Measurements from ENCODE around the gene IL15. TPM values are rescaled to one million over a fixed set of nuclear protein-coding genes. Genes with fewer than 3 reads are reported as not detected.

The IL15 gene
- total and polyA plus RNA-seq, 4 donors: 10.3 to 19.7 (median 13.2) TPM

GRCh38 chr4:141702472-141703182 is 66.2 kb downstream of the IL15 start:
- Histone ChIP-seq H3K4me3 (ENCODE audit: low read length in 2 of 2) (no peak overlapping the region), H3K9me3 (ENCODE audit: control insufficient read depth, low read length) (no peaks in the 10 kb centered on the region), H3K4me1 (ENCODE audit: control insufficient read depth in 1 of 2, insufficient read depth in 2 of 2, low read length in 2 of 2) (no peaks in the 10 kb centered on the region), H3K27ac (ENCODE audit: low read depth in 1 of 2, low read length in 2 of 2) (no peak overlapping the region), H3K27me3 (ENCODE audit: control insufficient read depth in 1 of 2, insufficient read depth in 2 of 2, low read length in 1 of 2) (no peaks in the 10 kb centered on the region), H3K36me3 (ENCODE audit: control insufficient read depth in 1 of 2, insufficient read depth in 2 of 2, low read length in 1 of 2) (peaks cover 0 to under 1% of the 10 kb centered on the region in 2 donors)
- ATAC-seq (ENCODE audit: low FRiP score) (no peak), DNase-seq (no peak)
- intact Hi-C loops (cut with DNase I): no loop called here
- 95 to 100% methylated on average over 3 of the region's 3 CpGs for WGBS, 2 donors

DNA sequence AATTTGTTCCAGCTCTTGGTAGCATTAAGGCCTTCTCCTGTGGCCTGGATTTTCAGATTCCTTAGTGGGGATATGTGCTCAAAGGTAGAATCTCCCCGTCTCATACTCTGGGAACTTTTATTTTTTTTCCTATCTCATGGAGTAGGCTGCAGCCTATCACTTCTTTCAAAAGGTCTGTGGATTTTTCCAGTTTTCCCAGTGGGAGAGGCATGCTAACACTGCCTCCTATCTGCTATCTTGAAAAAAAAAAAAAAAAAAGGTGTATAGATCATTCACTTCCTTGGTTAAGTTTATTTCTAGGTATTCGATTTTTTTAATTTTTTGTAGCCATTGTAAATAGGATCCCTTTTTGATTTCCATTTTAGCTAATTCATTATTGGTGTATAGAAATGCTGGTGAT is 67.1 kb downstream of the IL15 start:
- no peaks in the 10 kb centered on the region for H3K27me3 ChIP-seq (ENCODE audit: control insufficient read depth in 1 of 2, insufficient read depth in 2 of 2, low read length in 1 of 2)
- intact Hi-C loops (cut with DNase I): no loop called here
- DNase-seq (no peak), ATAC-seq (ENCODE audit: low FRiP score) (no peak)
- H3K4me1 ChIP-seq (ENCODE audit: control insufficient read depth in 1 of 2, insufficient read depth in 2 of 2, low read length in 2 of 2): no peaks in the 10 kb centered on the region
- peaks cover 3% of the 10 kb centered on the region for H3K9me3 ChIP-seq (ENCODE audit: control insufficient read depth, low read length)
- H3K27ac ChIP-seq (ENCODE audit: low read depth in 1 of 2, low read length in 2 of 2): no peak overlapping the region
- WGBS, 2 donors: 92 to 99% methylated on average over 2 of the region's 2 CpGs
- no peak overlapping the region for H3K4me3 ChIP-seq (ENCODE audit: low read length in 2 of 2)
- peaks cover 0 to 4% of the 10 kb centered on the region in 2 donors for H3K36me3 ChIP-seq (ENCODE audit: control insufficient read depth in 1 of 2, insufficient read depth in 2 of 2, low read length in 1 of 2)

GRCh38 chr4:141705048-141705746 is 68.8 kb downstream of the IL15 start:
- Histone ChIP-seq H3K27ac (ENCODE audit: low read depth in 1 of 2, low read length in 2 of 2) (no peak overlapping the region), H3K9me3 (ENCODE audit: control insufficient read depth, low read length) (peaks cover 3% of the 10 kb centered on the region), H3K27me3 (ENCODE audit: control insufficient read depth in 1 of 2, insufficient read depth in 2 of 2, low read length in 1 of 2) (no peaks in the 10 kb centered on the region), H3K4me1 (ENCODE audit: control insufficient read depth in 1 of 2, insufficient read depth in 2 of 2, low read length in 2 of 2) (no peaks in the 10 kb centered on the region), H3K4me3 (ENCODE audit: low read length in 2 of 2) (no peak overlapping the region), H3K36me3 (ENCODE audit: control insufficient read depth in 1 of 2, insufficient read depth in 2 of 2, low read length in 1 of 2) (peaks cover 0 to 4% of the 10 kb centered on the region in 2 donors)
- intact Hi-C loops (cut with DNase I): no loop called here
- ATAC-seq (ENCODE audit: low FRiP score) (no peak), DNase-seq (no peak)
- WGBS, 2 donors: 85 to 95% methylated on average over 2 of the region's 2 CpGs

DNA sequence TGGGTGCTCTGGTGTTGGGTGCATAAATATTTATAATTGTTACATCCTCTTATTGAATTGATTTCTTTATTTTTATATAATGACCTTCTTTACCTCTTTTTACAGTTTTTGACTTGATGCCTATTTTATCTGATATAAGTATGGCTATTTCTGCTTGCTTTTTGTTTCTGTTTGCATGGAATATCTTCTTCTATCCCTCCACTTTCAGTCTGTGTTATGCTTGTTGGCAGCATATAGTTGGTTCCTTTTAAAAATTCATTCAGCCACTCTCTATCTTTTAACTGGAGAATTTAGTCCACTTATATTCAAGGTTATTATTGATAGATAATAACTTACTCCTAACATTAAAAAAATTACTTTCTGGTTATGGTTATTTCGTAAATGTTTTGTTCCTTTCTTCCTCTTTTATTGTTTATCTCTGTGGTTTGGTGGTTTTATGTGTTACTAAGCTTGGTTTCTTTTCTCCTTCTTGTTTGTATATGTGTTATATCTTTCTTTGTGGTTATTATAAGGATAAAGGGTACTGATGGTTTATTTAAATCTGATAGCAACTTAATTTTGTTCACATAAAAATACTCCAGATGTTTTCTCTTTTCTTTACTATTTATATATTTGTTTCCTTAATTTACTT is 69.5 kb downstream of the IL15 start:
- ATAC-seq (ENCODE audit: low FRiP score) (no peak), DNase-seq (no peak)
- Histone ChIP-seq H3K27me3 (ENCODE audit: control insufficient read depth in 1 of 2, insufficient read depth in 2 of 2, low read length in 1 of 2) (no peaks in the 10 kb centered on the region), H3K4me1 (ENCODE audit: control insufficient read depth in 1 of 2, insufficient read depth in 2 of 2, low read length in 2 of 2) (no peaks in the 10 kb centered on the region), H3K36me3 (ENCODE audit: control insufficient read depth in 1 of 2, insufficient read depth in 2 of 2, low read length in 1 of 2) (peaks cover 0 to 4% of the 10 kb centered on the region in 2 donors), H3K27ac (ENCODE audit: low read depth in 1 of 2, low read length in 2 of 2) (no peak overlapping the region), H3K4me3 (ENCODE audit: low read length in 2 of 2) (no peak overlapping the region), H3K9me3 (ENCODE audit: control insufficient read depth, low read length) (peaks cover 3% of the 10 kb centered on the region)
- intact Hi-C loops (cut with DNase I): no loop called here
- 88 to 95% methylated on average over 1 of the region's 1 CpG for WGBS, 2 donors

DNA sequence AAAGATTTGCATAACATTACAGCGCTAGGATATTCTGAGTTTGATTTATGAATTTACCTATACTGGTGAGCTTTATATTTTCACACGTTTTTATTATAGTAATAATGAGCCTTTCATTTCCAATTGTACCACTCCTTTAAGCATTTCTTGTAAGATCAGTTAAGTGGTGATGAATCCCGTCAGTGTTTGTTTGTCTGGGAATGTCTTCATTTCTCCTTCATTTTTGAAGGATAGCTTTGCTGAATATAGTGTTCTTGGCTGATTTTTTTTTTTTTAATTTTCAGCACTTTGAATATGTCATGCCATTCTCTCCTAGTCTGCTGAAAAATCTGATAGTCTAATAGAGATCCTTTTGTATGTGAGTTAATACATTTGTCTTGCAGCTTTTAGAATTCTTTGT is 70.1 kb downstream of the IL15 start:
- no peak for ATAC-seq (ENCODE audit: low FRiP score)
- no peak for DNase-seq
- H3K27ac ChIP-seq (ENCODE audit: low read depth in 1 of 2, low read length in 2 of 2): no peak overlapping the region
- peaks cover 0 to 4% of the 10 kb centered on the region in 2 donors for H3K36me3 ChIP-seq (ENCODE audit: control insufficient read depth in 1 of 2, insufficient read depth in 2 of 2, low read length in 1 of 2)
- no peak overlapping the region for H3K4me3 ChIP-seq (ENCODE audit: low read length in 2 of 2)
- H3K9me3 ChIP-seq (ENCODE audit: control insufficient read depth, low read length): peaks cover 3% of the 10 kb centered on the region
- no peaks in the 10 kb centered on the region for H3K27me3 ChIP-seq (ENCODE audit: control insufficient read depth in 1 of 2, insufficient read depth in 2 of 2, low read length in 1 of 2)
- 84 to 88% methylated on average over 3 of the region's 3 CpGs for WGBS, 2 donors
- H3K4me1 ChIP-seq (ENCODE audit: control insufficient read depth in 1 of 2, insufficient read depth in 2 of 2, low read length in 2 of 2): no peaks in the 10 kb centered on the region
- intact Hi-C loops (cut with DNase I): no loop called here

DNA sequence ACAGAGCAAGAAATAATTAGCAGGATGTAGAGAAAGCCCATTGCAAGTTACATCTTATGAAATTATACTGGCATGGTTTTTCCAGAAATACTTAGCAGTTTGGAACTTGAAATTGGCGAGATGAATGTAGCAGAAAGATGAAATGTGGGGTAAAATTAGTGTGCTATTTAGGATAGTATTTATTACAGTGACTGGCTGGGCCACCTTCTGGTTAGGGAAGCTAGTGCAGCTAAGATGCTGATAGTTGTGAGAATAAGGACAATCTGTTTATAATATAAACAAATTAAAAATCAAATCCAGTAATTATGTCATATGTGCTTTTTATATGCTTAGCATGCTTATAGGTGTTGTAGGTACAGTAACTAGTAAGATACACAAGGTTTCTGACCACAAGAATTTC is 74.8 kb downstream of the IL15 start:
- Histone ChIP-seq H3K27ac (ENCODE audit: low read depth in 1 of 2, low read length in 2 of 2) (no peak overlapping the region), H3K9me3 (ENCODE audit: control insufficient read depth, low read length) (peaks cover 3% of the 10 kb centered on the region), H3K4me3 (ENCODE audit: low read length in 2 of 2) (no peak overlapping the region), H3K27me3 (ENCODE audit: control insufficient read depth in 1 of 2, insufficient read depth in 2 of 2, low read length in 1 of 2) (no peaks in the 10 kb centered on the region), H3K36me3 (ENCODE audit: control insufficient read depth in 1 of 2, insufficient read depth in 2 of 2, low read length in 1 of 2) (peaks cover 0 to 4% of the 10 kb centered on the region in 2 donors), H3K4me1 (ENCODE audit: control insufficient read depth in 1 of 2, insufficient read depth in 2 of 2, low read length in 2 of 2) (peaks cover 0 to 5% of the 10 kb centered on the region in 2 donors)
- intact Hi-C loops (cut with DNase I): loop anchor here (5.0 to 10.0 kb wide), 2 partner anchors 166 to 364 kb away; no protein-coding TSS in a partner anchor
- no peak for DNase-seq
- WGBS, 2 donors: 3 to 5% methylated on average over 1 of the region's 1 CpG
- no peak for ATAC-seq (ENCODE audit: low FRiP score)

- WGBS, 2 donors: 84 to 86% methylated on average over 4 of the region's 4 CpGs
- H3K9me3 ChIP-seq (ENCODE audit: control insufficient read depth, low read length): no peaks in the 10 kb centered on the region
These were observed 76.8 kb downstream of the IL15 start for GRCh38 chr4:141713185-141713584.

DNA sequence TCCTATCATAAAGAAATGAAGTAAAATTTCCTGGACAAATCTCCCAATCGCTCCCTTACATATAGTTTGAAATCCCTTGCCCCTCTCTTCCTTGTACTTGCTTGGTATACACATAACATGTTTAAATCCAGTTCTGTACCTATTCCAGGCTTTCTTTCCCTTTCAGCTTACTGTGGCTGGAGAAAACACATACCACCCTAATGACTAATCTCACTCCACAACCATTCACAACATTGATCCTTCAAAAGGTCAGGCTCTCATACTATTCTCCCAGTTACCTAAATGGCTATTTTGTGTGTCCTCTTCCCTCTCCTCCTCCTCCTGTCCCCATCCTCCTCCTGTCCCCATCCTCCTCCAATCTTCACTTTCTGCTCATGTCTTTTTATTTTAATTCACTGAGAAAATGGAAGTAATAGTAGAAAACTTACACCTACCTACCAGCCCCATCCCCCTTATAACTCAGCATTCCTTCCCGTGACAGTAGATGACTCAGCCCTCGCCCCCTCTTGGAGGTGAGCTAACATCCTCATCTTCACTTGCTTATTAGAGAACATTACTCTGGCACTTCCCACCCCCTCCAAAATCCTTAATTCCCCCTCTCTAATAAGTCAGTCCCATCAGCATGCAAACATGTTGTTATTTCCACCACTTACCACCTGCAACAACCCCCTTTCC is 77.5 kb downstream of the IL15 start:
- 94% methylated on average over 3 of the region's 3 CpGs for WGBS, 2 donors

More at GRCh38 chr4:141713185-141713584, 76.8 kb downstream of the IL15 start:
- ATAC-seq (ENCODE audit: low FRiP score) (no peak), DNase-seq (no peak)
- H3K4me1 ChIP-seq (ENCODE audit: control insufficient read depth in 1 of 2, insufficient read depth in 2 of 2, low read length in 2 of 2): peaks cover 0 to 5% of the 10 kb centered on the region in 2 donors
- no peak overlapping the region for H3K27ac ChIP-seq (ENCODE audit: low read depth in 1 of 2, low read length in 2 of 2)
- H3K4me3 ChIP-seq (ENCODE audit: low read length in 2 of 2): no peak overlapping the region
- intact Hi-C loops (cut with DNase I): loop anchor here (5.0 to 10.0 kb wide), 2 partner anchors 168 to 366 kb away; no protein-coding TSS in a partner anchor
- no peaks in the 10 kb centered on the region for H3K27me3 ChIP-seq (ENCODE audit: control insufficient read depth in 1 of 2, insufficient read depth in 2 of 2, low read length in 1 of 2)
- no peaks in the 10 kb centered on the region for H3K36me3 ChIP-seq (ENCODE audit: control insufficient read depth in 1 of 2, insufficient read depth in 2 of 2, low read length in 1 of 2)

More for the DNA sequence above, 77.5 kb downstream of the IL15 start:
- Histone ChIP-seq H3K27ac (ENCODE audit: low read depth in 1 of 2, low read length in 2 of 2) (no peak overlapping the region), H3K9me3 (ENCODE audit: control insufficient read depth, low read length) (no peaks in the 10 kb centered on the region), H3K27me3 (ENCODE audit: control insufficient read depth in 1 of 2, insufficient read depth in 2 of 2, low read length in 1 of 2) (no peaks in the 10 kb centered on the region), H3K4me3 (ENCODE audit: low read length in 2 of 2) (no peak overlapping the region), H3K4me1 (ENCODE audit: control insufficient read depth in 1 of 2, insufficient read depth in 2 of 2, low read length in 2 of 2) (peaks cover 0 to 5% of the 10 kb centered on the region in 2 donors), H3K36me3 (ENCODE audit: control insufficient read depth in 1 of 2, insufficient read depth in 2 of 2, low read length in 1 of 2) (no peaks in the 10 kb centered on the region)
- no peak for ATAC-seq (ENCODE audit: low FRiP score)
- no peak for DNase-seq
- intact Hi-C loops (cut with DNase I): loop anchor here (5.0 to 10.0 kb wide), 2 partner anchors 169 to 367 kb away; no protein-coding TSS in a partner anchor

Data from aorta (tissue), 5 donors.